NCI-H460 (cell line): ENCODE data around the gene CPS1. TPM values are rescaled to one million over a fixed set of nuclear protein-coding genes. Genes with fewer than 3 reads are reported as not detected.

ENCODE experiments used
- DNase-seq: peaks from one replicate; pipeline ENCODE4 v3.0.0-alpha.2; 2016; ENCODE audit warnings: low read depth; ENCODE audit errors: extremely low read depth
- total RNA-seq: library from RNA; depleted of rRNA; stranded (reverse); fragments of >200 nt; shearing (Covaris generic); gene quantifications from 2 replicates; pipeline ENCODE4 v1.2.3, GENCODE V29; 2014

Gene CPS1
- total RNA-seq, 1 experiment from 2014 or later = 686 TPM

- DNase-seq = no peak
These were observed 43.1 kb downstream of the CPS1 start for GRCh38 chr2:210599476-210599875.

GRCh38 chr2:210604666-210605065, 48.3 kb downstream of the CPS1 start:
- DNase-seq = no peak

- no peak for DNase-seq
These were observed 49.6 kb downstream of the CPS1 start for GRCh38 chr2:210606001-210606400.

- DNase-seq = no peak
These were observed 55.1 kb downstream of the CPS1 start for GRCh38 chr2:210611466-210611865.

GRCh38 chr2:210616074-210616473, 59.7 kb downstream of the CPS1 start:
- no peak for DNase-seq

GRCh38 chr2:210617318-210617717, 60.9 kb downstream of the CPS1 start:
- no peak for DNase-seq

- peak; percentile 46 for DNase-seq
These were observed 61.4 kb downstream of the CPS1 start for GRCh38 chr2:210617732-210618330.

- DNase-seq = no peak
These were observed 64.1 kb downstream of the CPS1 start for GRCh38 chr2:210620456-210620855.

GRCh38 chr2:210623506-210623905, 67.1 kb downstream of the CPS1 start:
- no peak for DNase-seq

- DNase-seq = no peak
These were observed 70.5 kb downstream of the CPS1 start for GRCh38 chr2:210626849-210627248.

GRCh38 chr2:210630873-210631560, 74.6 kb downstream of the CPS1 start:
- DNase-seq = no peak

- no peak for DNase-seq
These were observed 77.3 kb downstream of the CPS1 start for GRCh38 chr2:210633699-210634098.

GRCh38 chr2:210635257-210635656, 78.9 kb downstream of the CPS1 start:
- DNase-seq = peak; percentile 62

GRCh38 chr2:210642333-210642732, 85.9 kb downstream of the CPS1 start:
- DNase-seq = no peak

GRCh38 chr2:210647151-210647550, 90.8 kb downstream of the CPS1 start:
- DNase-seq = no peak

GRCh38 chr2:210654091-210654490, 97.7 kb downstream of the CPS1 start:
- no peak for DNase-seq

GRCh38 chr2:210655229-210655975, 99.0 kb downstream of the CPS1 start:
- no peak for DNase-seq

- no peak for DNase-seq
These were observed 101.5 kb downstream of the CPS1 start for GRCh38 chr2:210657874-210658273.

- DNase-seq = no peak
These were observed 104.4 kb downstream of the CPS1 start for GRCh38 chr2:210660751-210661150.

GRCh38 chr2:210662560-210662959, 106.2 kb downstream of the CPS1 start:
- no peak for DNase-seq

- DNase-seq = peak; percentile 13
These were observed 107.3 kb downstream of the CPS1 start for GRCh38 chr2:210663631-210664089.

- DNase-seq = no peak
These were observed 111.3 kb downstream of the CPS1 start for GRCh38 chr2:210667711-210668110.
